ENCODE data around the gene GPR37L1. TPM values are rescaled to one million over a fixed set of nuclear protein-coding genes. Genes with fewer than 3 reads are reported as not detected.

The GPR37L1 gene
- polyA plus RNA-seq, 1 donor from 2014 or later: not detected

- TF ChIP-seq SMC3 (conservative IDR thresholded peaks at IDR 0.05; ENCODE audit: poor library complexity): no peak
- TF ChIP-seq EP300 (conservative IDR thresholded peaks at IDR 0.05; ENCODE audit: poor library complexity, severe bottlenecking): no peak
- no peak for TF ChIP-seq REST (IDR thresholded peaks at IDR 0.05; ENCODE audit: borderline replicate concordance)
- TF ChIP-seq MXI1 (conservative IDR thresholded peaks at IDR 0.05; ENCODE audit: poor library complexity, severe bottlenecking): no peak
- TF ChIP-seq TAF1 (IDR thresholded peaks at IDR 0.05; ENCODE audit: low read depth): no peak
- no peak overlapping the region for H3K4me3 ChIP-seq (ENCODE audit: low read length)
- no peaks in the 10 kb centered on the region for H3F3A ChIP-seq (ENCODE audit: insufficient read depth, low read length, poor library complexity, severe bottlenecking)
- H3K4me2 ChIP-seq (ENCODE audit: low read length): no peak overlapping the region
- H3K9me3 ChIP-seq (ENCODE audit: low read length): no peaks in the 10 kb centered on the region
- H3K36me3 ChIP-seq (ENCODE audit: insufficient read depth, low read length): no peaks in the 10 kb centered on the region
- H3K79me2 ChIP-seq (replicated peaks; ENCODE audit: insufficient read depth, low read length): no peaks in the 10 kb centered on the region
- H3K9ac ChIP-seq (ENCODE audit: low read length): no peak overlapping the region
- no peaks in the 10 kb centered on the region for H3K9me2 ChIP-seq (ENCODE audit: insufficient read depth, low read length)
- H2AFZ ChIP-seq (ENCODE audit: low read depth, low read length): no peak overlapping the region
- H4K20me1 ChIP-seq (ENCODE audit: insufficient read depth): no peaks in the 10 kb centered on the region
- H3K27me3 ChIP-seq (ENCODE audit: insufficient read depth, low read depth, low read length): no peaks in the 10 kb centered on the region
- no peak overlapping the region for H3K27ac ChIP-seq (ENCODE audit: low read length)
Observed at GRCh38 chr1:202076050-202076511, 46.6 kb upstream of the GPR37L1 start.

GRCh38 chr1:202078241-202078640, 44.5 kb upstream of the GPR37L1 start:
- H3K36me3 ChIP-seq (ENCODE audit: insufficient read depth, low read length): no peaks in the 10 kb centered on the region
- no peaks in the 10 kb centered on the region for H3K9me2 ChIP-seq (ENCODE audit: insufficient read depth, low read length)
- H3K27ac ChIP-seq (ENCODE audit: low read length): no peak overlapping the region
- H3F3A ChIP-seq (ENCODE audit: insufficient read depth, low read length, poor library complexity, severe bottlenecking): no peaks in the 10 kb centered on the region
- TF ChIP-seq TAF1 (IDR thresholded peaks at IDR 0.05; ENCODE audit: low read depth): no peak
- no peak for TF ChIP-seq MXI1 (conservative IDR thresholded peaks at IDR 0.05; ENCODE audit: poor library complexity, severe bottlenecking)
- TF ChIP-seq EP300 (conservative IDR thresholded peaks at IDR 0.05; ENCODE audit: poor library complexity, severe bottlenecking): no peak
- TF ChIP-seq EZH2 (IDR thresholded peaks at IDR 0.05; ENCODE audit: borderline replicate concordance, insufficient read depth, low read length, poor library complexity, severe bottlenecking): no peak
- TF ChIP-seq SMC3 (conservative IDR thresholded peaks at IDR 0.05; ENCODE audit: poor library complexity): no peak
- no peak for TF ChIP-seq REST (IDR thresholded peaks at IDR 0.05; ENCODE audit: borderline replicate concordance)
- TF ChIP-seq CTCF (IDR thresholded peaks at IDR 0.05; ENCODE audit: poor library complexity, severe bottlenecking): no peak
- no peak for TF ChIP-seq POLR2AphosphoS5 (IDR thresholded peaks at IDR 0.05)
- no peak for TF ChIP-seq RAD21 (conservative IDR thresholded peaks at IDR 0.05)
- no peaks in the 10 kb centered on the region for H3K27me3 ChIP-seq (ENCODE audit: insufficient read depth, low read depth, low read length)
- H2AFZ ChIP-seq (ENCODE audit: low read depth, low read length): no peak overlapping the region
- no peak overlapping the region for H3K9ac ChIP-seq (ENCODE audit: low read length)
- H3K9me3 ChIP-seq (ENCODE audit: low read length): no peaks in the 10 kb centered on the region
- H3K4me2 ChIP-seq (ENCODE audit: low read length): no peak overlapping the region
- H4K20me1 ChIP-seq (ENCODE audit: insufficient read depth): no peaks in the 10 kb centered on the region
- H3K4me3 ChIP-seq (ENCODE audit: low read length): no peak overlapping the region
- H3K79me2 ChIP-seq (replicated peaks; ENCODE audit: insufficient read depth, low read length): no peaks in the 10 kb centered on the region
